Panc1 (cell line): Measurements from ENCODE around the gene TNRC6B. TPM values are rescaled to one million over a fixed set of nuclear protein-coding genes. Genes with fewer than 3 reads are reported as not detected.
A peak's percentile ranks its signal among the peaks of the same experiment; 100 is the strongest.

ENCODE experiments used
- ATAC-seq: fragments of 200-7000 bp; cut with Tn5 transposase; 2 replicates; pipeline ENCODE4 v1.9.1; 2020; ENCODE audit warnings: mild to moderate bottlenecking, moderate library complexity
- BruUV-seq: library from RNA; stranded (reverse); fragments of 400-500 nt; replicated peaks from 2 replicates; lab custom pipeline; 2021; lab: Mats Ljungman, UMichigan
- CTCF ChIA-PET: fragments of 300-600 bp; sonication (Branson Sonifier 250); formaldehyde crosslinking; loops from one replicate; lab custom pipeline; 2022; ENCODE audit warnings: antibody characterized with exemption; lab: Charles Lee
- POLR2A ChIA-PET: fragments of 300-600 bp; sonication (Branson Sonifier 250); formaldehyde crosslinking; loops from one replicate; lab custom pipeline; 2022; ENCODE audit warnings: antibody characterized with exemption; lab: Charles Lee
- DNase-seq: peaks from one replicate; pipeline ENCODE4 v3.0.0-alpha.2; 2010; ENCODE audit warnings: low read depth, low spot score
- H3K27ac ChIP-seq: 2 replicates; pipeline ENCODE4 v1.5.1; 2011; ENCODE audit warnings: mild to moderate bottlenecking, low read length, inconsistent platforms
- H3K27me3 ChIP-seq: fragments of 200-500 bp; sonication (Bioruptor generic); 2 replicates; pipeline ENCODE4 v1.6.0; 2014; ENCODE audit warnings: low read length, inconsistent platforms; ENCODE audit not compliant: control insufficient read depth, insufficient read depth
- H3K36me3 ChIP-seq: fragments of 200-500 bp; sonication (Bioruptor generic); 2 replicates; pipeline ENCODE4 v1.5.1; 2014; ENCODE audit warnings: inconsistent platforms, mild to moderate bottlenecking, low read length, moderate library complexity; ENCODE audit not compliant: control insufficient read depth, insufficient read depth
- H3K4me1 ChIP-seq: 2 replicates; pipeline ENCODE4 v1.5.1; 2011; ENCODE audit warnings: inconsistent platforms, mild to moderate bottlenecking, low read length, moderate library complexity; ENCODE audit not compliant: control insufficient read depth, insufficient read depth
- H3K4me3 ChIP-seq, 2 experiments: 2 replicates each; pipeline ENCODE4 v1.5.1; 2011 to 2012; ENCODE audit warnings: low read depth in 2 of 2, low read length in 2 of 2, mild to moderate bottlenecking in 2 of 2, inconsistent platforms in 1 of 2, moderate library complexity in 1 of 2
- H3K9me3 ChIP-seq: fragments of 200-500 bp; sonication (Bioruptor generic); 2 replicates; pipeline ENCODE4 v1.5.1; 2014; ENCODE audit warnings: low read depth, mild to moderate bottlenecking, inconsistent platforms, low read length, moderate library complexity; ENCODE audit not compliant: control insufficient read depth, insufficient read depth
- CTCF ChIP-seq: fragments of 450-650 bp; IDR thresholded peaks from 2 replicates; pipeline ENCODE4 v1.5.1; 2017; ENCODE audit warnings: mild to moderate bottlenecking
- POLR2AphosphoS5 ChIP-seq: IDR thresholded peaks from 2 replicates; pipeline ENCODE4 v1.6.1; 2012; ENCODE audit warnings: mild to moderate bottlenecking, low read depth, low read length, moderate library complexity
- REST ChIP-seq, 2 experiments: IDR thresholded peaks; 2 replicates each; pipeline ENCODE4 v1.6.1; 2011 to 2012; ENCODE audit warnings: low read depth in 2 of 2, control low read depth in 1 of 2, low read length in 1 of 2, mild to moderate bottlenecking in 1 of 2, moderate library complexity in 1 of 2; ENCODE audit not compliant: insufficient read depth in 1 of 2
- SIN3A ChIP-seq: IDR thresholded peaks from 2 replicates; pipeline ENCODE4 v1.6.1; 2012; ENCODE audit warnings: low read depth, mild to moderate bottlenecking, low read length, moderate library complexity, borderline replicate concordance; ENCODE audit not compliant: insufficient read depth
- TCF7L2 ChIP-seq: IDR thresholded peaks from 2 replicates; pipeline ENCODE4 v1.6.1; 2011; ENCODE audit warnings: mild to moderate bottlenecking, low read depth, low read length, inconsistent platforms
- in situ Hi-C: cut with HindIII; loops from 2 replicates; pipeline ENCODE4 v1.10.0; 2016; ENCODE audit warnings: low sequenced_read_pairs, low pct_unique_long_range_greater_than_20kb
- intact Hi-C: fragments of 100-400 bp; cut with micrococcal nuclease; formaldehyde crosslinking; loops from one replicate; pipeline ENCODE4 v1.10.0; 2022; ENCODE audit not compliant: unreplicated experiment
- total RNA-seq: library from RNA; stranded (reverse); gene quantifications from one replicate; pipeline ENCODE4 v1.2.1, GENCODE V29; 2021; ENCODE audit not compliant: unreplicated experiment

Gene TNRC6B
- total RNA-seq, 1 experiment from 2014 or later, result 30.7 TPM

DNA sequence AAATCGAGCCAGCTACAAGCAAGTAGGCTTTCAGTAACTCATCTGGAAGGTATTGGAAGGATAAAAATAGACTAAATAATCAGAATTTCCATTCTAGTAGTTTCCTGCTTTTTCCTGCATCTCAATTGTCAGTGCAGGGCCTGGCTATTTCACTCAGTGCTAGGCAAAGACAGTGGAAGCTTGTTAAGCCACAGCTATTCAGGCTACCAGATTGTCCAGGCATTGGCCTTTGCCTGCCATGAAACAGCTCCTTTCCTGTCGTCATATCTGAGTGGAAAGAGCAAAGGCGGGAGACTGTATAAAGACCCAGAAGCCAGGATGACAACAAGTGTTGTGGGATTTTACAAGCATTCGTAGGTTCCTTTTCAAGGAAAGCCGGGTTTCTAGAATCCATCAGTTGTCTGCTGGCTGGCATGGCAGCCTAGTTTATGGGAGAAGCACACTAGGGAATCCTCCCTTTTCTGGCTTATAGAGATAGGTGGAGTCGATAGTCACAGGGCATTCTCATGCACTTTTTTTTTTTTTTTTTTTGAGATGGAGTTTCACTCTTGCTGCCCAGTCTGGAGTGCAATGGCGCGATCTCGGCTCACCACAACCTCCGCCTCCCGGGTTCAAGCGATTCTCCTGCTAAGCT is 2.0 kb upstream of the TNRC6B start:
- ATAC-seq (no peak), DNase-seq (no peak)
- Histone ChIP-seq H3K36me3 (peaks cover 5% of the 10 kb centered on the region; the same call in 1 of the 2 replicates), H3K9me3 (no peaks in the 10 kb centered on the region), H3K27me3 (no peaks in the 10 kb centered on the region), H3K27ac (peak overlapping the region; percentile 98), H3K4me1 (peaks cover 19% of the 10 kb centered on the region), H3K4me3 (no peak overlapping the region)
- ChIA-PET CTCF (no interaction called here), POLR2A (interaction anchor here (0.6 kb wide), 1 partner anchor 751 kb away, joined by 8 read pairs; no protein-coding TSS in a partner anchor)
- TF ChIP-seq CTCF (no peak), REST (IDR thresholded peaks at IDR 0.05; ENCODE audit: insufficient read depth in 1 of 2, low read depth in 2 of 2, low read length in 1 of 2) (no peak), TCF7L2 (no peak), SIN3A (no peak), POLR2AphosphoS5 (no peak)
- intact Hi-C loops, result no loop called here
- no TSS peak for BruUV-seq
- in situ Hi-C loops, result no loop called here

DNA sequence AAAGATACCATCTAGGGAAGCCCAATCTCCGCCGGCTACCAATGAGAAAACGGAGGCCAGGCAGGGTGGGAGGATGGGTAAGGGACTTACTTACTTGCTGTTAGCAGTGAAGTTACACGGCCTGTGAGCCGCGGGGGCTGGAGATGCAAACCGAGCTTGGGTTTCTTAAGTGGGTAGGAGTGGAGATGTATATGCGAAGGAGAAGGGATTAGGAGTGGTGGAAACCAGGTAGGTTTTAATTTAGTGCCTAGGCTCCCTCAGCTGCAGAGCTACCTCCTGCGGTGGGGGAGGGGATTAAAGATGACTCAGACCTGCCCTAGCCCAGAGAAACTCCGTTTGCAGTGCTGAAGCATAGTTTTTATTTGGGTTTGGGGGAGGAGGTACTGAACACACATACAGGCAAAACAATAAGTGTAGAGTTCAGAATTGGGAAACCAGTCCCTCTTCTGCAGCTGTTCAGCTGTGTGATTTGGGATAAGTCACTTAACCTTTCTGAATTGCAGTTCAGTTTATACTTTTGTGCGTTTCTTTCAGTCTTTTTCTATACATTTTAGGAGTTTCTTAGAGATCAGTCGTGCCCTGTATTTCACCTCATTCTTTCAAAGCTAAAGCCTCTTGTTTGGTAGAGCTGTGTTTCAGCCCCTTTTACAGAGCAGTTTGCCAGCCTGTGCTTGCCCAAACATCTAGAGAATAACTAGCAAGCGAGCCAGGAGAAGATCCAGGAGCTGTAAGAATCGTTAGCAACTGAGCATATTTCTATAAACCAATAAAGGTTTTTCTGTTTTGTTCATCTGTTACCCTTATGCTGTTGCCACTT is 596 bp upstream of the TNRC6B start:
- intact Hi-C loops, result no loop called here

More for the DNA sequence above, 596 bp upstream of the TNRC6B start:
- Histone ChIP-seq H3K4me1 (peaks cover 24% of the 10 kb centered on the region), H3K4me3 (peak overlapping the region; percentile 90), H3K27ac (peak overlapping the region; percentile 98), H3K36me3 (peaks cover 5% of the 10 kb centered on the region; the same call in 1 of the 2 replicates), H3K27me3 (no peaks in the 10 kb centered on the region), H3K9me3 (no peaks in the 10 kb centered on the region)
- DNase-seq (no peak), ATAC-seq (peak; percentile 70)
- in situ Hi-C loops, result no loop called here
- CTCF ChIA-PET, result no interaction called here
- POLR2A ChIA-PET, result interaction anchor here (0.6 to 1.8 kb wide), 2 partner anchors 38 to 133 kb away, joined by 9 to 16 read pairs; no protein-coding TSS in a partner anchor
- TF ChIP-seq POLR2AphosphoS5 (no peak), SIN3A (no peak), REST (IDR thresholded peaks at IDR 0.05; ENCODE audit: insufficient read depth in 1 of 2, low read depth in 2 of 2, low read length in 1 of 2) (no peak), TCF7L2 (no peak), CTCF (no peak)
- no TSS peak for BruUV-seq
